Naive B cell (primary cell): ENCODE measurements around the gene MT3. TPM values are rescaled to one million over a fixed set of nuclear protein-coding genes. Genes with fewer than 3 reads are reported as not detected.
"Not testable (repeated sequence)": the region's sequence is repeated elsewhere in the genome, so short reads cannot be mapped to it uniquely, and the experiment has no call there.

Experiments
- ATAC-seq, 2 donors: fragments of 150-1000 bp; cut with Tn5 transposase; 2 replicates each; pipeline ENCODE4 v1.10.0; 2021; ENCODE audit warnings: low read depth in 2 of 2, mild to moderate bottlenecking in 2 of 2, moderate library complexity in 2 of 2
- DNase-seq: peaks from one replicate; pipeline ENCODE4 v3.0.0; 2022
- H3K27ac Mint-ChIP-seq, 6 donors: one replicate each; pipeline ENCODE4 v1.8.0; 2020 to 2022; ENCODE audit warnings: mild to moderate bottlenecking in 6 of 6, mixed read lengths in 6 of 6, moderate library complexity in 5 of 6, inconsistent platforms in 2 of 6
- H3K27me3 Mint-ChIP-seq, 3 donors: one replicate each; pipeline ENCODE4 v1.8.0; 2021 to 2022; ENCODE audit warnings: mixed read lengths in 3 of 3, mild to moderate bottlenecking in 1 of 3
- H3K36me3 Mint-ChIP-seq, 2 donors: one replicate each; pipeline ENCODE4 v1.8.0; 2020 to 2022; ENCODE audit warnings: mixed read lengths in 2 of 2, inconsistent platforms in 1 of 2, mild to moderate bottlenecking in 1 of 2
- H3K4me1 Mint-ChIP-seq, 3 donors: one replicate each; pipeline ENCODE4 v1.8.0; 2020 to 2022; ENCODE audit warnings: mixed read lengths in 3 of 3, inconsistent platforms in 1 of 3, mild to moderate bottlenecking in 1 of 3, moderate library complexity in 1 of 3
- H3K4me3 Mint-ChIP-seq, 8 donors: one replicate each; pipeline ENCODE4 v1.8.0; 2020 to 2022; ENCODE audit warnings: mild to moderate bottlenecking in 8 of 8, mixed read lengths in 8 of 8, moderate library complexity in 8 of 8, inconsistent platforms in 2 of 8
- H3K9me3 Mint-ChIP-seq, 7 donors: one replicate each; pipeline ENCODE4 v1.8.0; 2020 to 2022; ENCODE audit warnings: mixed read lengths in 7 of 7, mild to moderate bottlenecking in 5 of 7, inconsistent platforms in 2 of 7, moderate library complexity in 1 of 7
- polyA plus RNA-seq, 6 donors: library from polyadenylated mRNA; unstranded; fragments of 300-500 nt; fragmentation: Illumina TruSeq; gene quantifications; one replicate each; pipeline ENCODE4 v1.2.3, GENCODE V29; 2021; ENCODE audit warnings: low read depth in 6 of 6

MT3 gene
- polyA plus RNA-seq, 6 donors from 2014 or later, result not detected

DNA sequence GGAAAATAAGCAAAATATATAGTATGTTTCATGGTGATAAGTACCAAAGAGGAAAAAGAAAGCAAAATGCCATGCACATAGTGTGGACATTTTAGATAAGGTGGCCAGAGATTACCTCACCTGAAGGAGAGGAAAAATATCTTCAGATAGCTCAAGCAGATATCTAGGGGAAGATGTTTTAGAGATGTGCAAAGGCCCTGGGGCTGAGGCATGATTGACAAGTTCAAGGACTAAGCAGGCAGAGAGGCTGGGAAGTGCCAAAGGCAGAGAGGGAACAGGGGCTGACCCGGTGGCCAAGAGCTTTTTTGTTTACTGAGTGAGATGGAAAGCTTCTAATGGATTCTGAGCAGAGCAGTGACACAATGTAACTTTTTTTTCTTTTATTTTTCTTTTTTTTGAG is 28.9 kb upstream of the MT3 start:
- DNase-seq (no peak), ATAC-seq (no peak)
- H3K27me3 Mint-ChIP-seq, result peaks cover 29 to 45% (median 38%) of the 10 kb centered on the region in 3 donors
- H3K36me3 Mint-ChIP-seq, result no peaks in the 10 kb centered on the region
- H3K27ac Mint-ChIP-seq, result no peak overlapping the region
- H3K4me1 Mint-ChIP-seq, result no peaks in the 10 kb centered on the region
- no peak overlapping the region for H3K4me3 Mint-ChIP-seq
- H3K9me3 Mint-ChIP-seq, result no peaks in the 10 kb centered on the region

DNA sequence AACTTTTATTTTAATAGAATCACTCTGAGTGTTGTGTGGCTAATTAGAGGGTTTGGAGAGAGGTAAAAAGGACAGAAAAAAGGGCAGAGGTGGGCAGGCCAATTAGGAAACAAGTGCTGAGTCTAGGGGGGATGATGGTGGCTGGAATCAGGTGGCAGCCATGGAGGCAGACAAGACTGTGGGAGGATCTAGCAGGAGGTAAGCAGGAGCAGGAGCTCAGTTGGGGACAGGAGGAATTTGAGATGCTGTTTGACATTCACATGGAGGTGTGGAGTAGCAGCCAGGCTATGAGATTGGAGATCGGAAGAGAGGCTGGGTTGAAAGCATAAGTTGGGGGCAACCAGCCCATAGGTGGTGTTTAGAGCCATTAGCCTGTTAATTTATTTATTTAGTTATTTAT is 28.2 kb upstream of the MT3 start:
- no peak for ATAC-seq
- no peak for DNase-seq
- no peak overlapping the region for H3K4me3 Mint-ChIP-seq
- peaks cover 27 to 46% (median 44%) of the 10 kb centered on the region in 3 donors for H3K27me3 Mint-ChIP-seq
- no peaks in the 10 kb centered on the region for H3K4me1 Mint-ChIP-seq
- no peak overlapping the region for H3K27ac Mint-ChIP-seq
- no peaks in the 10 kb centered on the region for H3K9me3 Mint-ChIP-seq
- no peaks in the 10 kb centered on the region for H3K36me3 Mint-ChIP-seq

DNA sequence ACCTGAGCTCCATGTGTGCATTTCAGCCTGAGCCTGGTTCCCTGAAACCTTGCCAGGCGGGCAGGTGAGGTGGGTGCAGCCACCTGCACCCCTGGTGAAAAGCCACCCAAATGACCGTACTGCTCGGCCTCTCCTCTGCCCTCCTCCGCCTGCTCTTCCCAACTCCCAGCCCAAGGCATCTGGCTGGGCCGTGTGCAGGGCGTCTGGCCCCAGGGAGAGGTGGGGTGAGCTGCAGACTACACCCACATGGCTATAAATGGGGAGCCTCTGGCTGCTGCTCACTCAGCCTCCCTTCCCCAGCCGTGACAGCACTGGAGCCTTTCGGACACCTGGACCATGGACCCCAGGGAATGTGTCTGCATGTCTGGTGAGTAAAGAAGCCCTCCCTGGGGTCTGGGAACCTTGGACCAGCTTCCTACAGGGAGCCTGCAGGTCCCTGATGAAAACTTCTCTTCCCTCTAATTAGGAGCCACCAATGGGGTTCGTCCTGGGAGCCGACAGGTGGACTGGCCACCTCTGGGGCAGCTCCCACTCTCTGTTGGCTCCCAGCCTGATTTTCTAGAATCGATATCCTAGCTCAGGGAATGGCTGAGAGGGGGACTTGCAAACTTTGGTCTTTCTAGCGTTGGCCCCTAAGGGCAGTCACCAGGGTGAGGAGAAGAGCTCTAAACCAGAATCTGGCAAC is 24.4 kb upstream of the MT3 start, which contains the start of gene MT4:
Gene MT4 (plus strand): TSS at position 281 of the 685 bp plus-strand sequence. CDS start 56 bp downstream, at position 337.
- H3K36me3 Mint-ChIP-seq, result no peaks in the 10 kb centered on the region
- DNase-seq (no peak), ATAC-seq (no peak)
- H3K27me3 Mint-ChIP-seq, result peaks cover 24 to 53% (median 47%) of the 10 kb centered on the region in 3 donors
- peak within 1 kb of the TSS in 1 of 8 donors; percentile 0 for H3K4me3 Mint-ChIP-seq
- peak within 1 kb of the TSS in 1 of 6 donors; percentile 29 for H3K27ac Mint-ChIP-seq
- H3K4me1 Mint-ChIP-seq, result peaks cover 0 to 5% (median 0%) of the 10 kb centered on the region in 3 donors
- H3K9me3 Mint-ChIP-seq, result no peaks in the 10 kb centered on the region

DNA sequence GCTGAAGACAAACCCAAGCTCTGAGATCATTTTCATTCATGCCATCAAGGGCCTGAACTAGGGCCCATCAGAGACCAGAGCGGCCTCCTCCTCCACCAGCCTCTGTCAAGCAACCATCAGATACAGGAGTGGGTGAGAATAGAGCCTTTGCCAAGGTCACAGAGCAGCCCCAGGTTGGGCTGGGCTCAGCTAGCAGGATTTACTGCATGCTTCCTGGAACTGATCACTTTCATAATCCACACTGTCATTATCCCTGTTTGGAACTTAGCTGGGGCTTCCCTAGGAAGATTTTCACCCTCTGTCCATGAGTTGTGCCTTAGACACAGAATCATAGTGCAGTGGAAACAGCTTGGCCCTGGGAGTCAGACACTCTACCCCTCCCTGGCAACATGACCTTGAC is 19.4 kb upstream of the MT3 start:
- peaks cover 0 to 5% (median 0%) of the 10 kb centered on the region in 3 donors for H3K4me1 Mint-ChIP-seq
- no peak overlapping the region for H3K27ac Mint-ChIP-seq
- H3K4me3 Mint-ChIP-seq, result no peak overlapping the region
- DNase-seq (no peak), ATAC-seq (no peak)
- H3K27me3 Mint-ChIP-seq, result peaks cover 7 to 29% (median 23%) of the 10 kb centered on the region in 3 donors
- H3K9me3 Mint-ChIP-seq, result peaks cover 0 to 8% (median 4%) of the 10 kb centered on the region in 7 donors
- no peaks in the 10 kb centered on the region for H3K36me3 Mint-ChIP-seq

DNA sequence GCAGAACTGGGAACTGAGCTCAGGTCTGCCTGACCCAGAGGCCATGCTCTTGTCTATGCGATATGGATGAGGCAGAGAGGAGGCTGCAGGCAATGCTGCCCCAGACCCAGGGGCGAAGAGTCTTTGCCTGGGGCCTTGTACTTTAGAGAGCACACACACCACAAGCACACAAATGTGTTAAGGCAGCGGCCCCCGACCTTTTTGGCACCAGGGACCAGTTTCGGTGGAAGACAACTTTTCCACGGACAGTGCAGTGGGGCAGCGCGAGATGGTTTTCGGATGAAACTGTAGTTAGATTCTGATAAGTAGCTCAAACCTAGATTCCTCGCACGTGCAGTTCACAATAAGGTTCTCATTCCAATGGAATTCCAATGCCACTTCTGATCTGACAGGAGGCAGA is 17.8 kb upstream of the MT3 start:
- no peak for DNase-seq
- Mint-ChIP-seq H3K27ac (no peak overlapping the region), H3K4me1 (peaks cover 0 to 6% (median under 1%) of the 10 kb centered on the region in 3 donors), H3K4me3 (no peak overlapping the region), H3K36me3 (no peaks in the 10 kb centered on the region), H3K9me3 (peaks cover 0 to 13% (median 6%) of the 10 kb centered on the region in 7 donors), H3K27me3 (peaks cover 10 to 27% (median 12%) of the 10 kb centered on the region in 3 donors)
- ATAC-seq, result no peak

DNA sequence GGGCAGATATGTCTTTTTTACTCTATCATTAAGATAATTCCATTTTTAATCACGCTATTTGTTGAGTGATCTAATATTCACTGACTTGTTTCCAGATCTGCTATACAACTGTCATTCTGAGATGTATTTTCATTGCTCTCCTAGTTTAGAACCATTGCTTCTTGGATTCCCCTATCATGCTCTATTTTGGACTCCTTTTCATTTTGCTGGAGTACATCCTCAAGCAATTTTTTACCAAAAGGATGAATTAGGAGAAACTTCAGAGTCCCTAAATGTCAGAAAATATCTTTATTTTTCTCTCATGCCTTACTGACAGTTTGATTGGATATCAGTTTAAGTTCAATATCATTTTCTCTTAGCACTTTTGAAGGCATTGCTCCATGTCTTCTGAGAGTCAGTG is 14.7 kb upstream of the MT3 start:
- Mint-ChIP-seq H3K36me3 (no peaks in the 10 kb centered on the region), H3K4me1 (peaks cover 0 to 8% (median 6%) of the 10 kb centered on the region in 3 donors), H3K4me3 (no peak overlapping the region), H3K9me3 (peaks cover 0 to 13% (median 6%) of the 10 kb centered on the region in 7 donors), H3K27ac (no peak overlapping the region), H3K27me3 (peaks cover 0 to 19% (median 11%) of the 10 kb centered on the region in 3 donors)
- DNase-seq (no peak), ATAC-seq (no peak)

DNA sequence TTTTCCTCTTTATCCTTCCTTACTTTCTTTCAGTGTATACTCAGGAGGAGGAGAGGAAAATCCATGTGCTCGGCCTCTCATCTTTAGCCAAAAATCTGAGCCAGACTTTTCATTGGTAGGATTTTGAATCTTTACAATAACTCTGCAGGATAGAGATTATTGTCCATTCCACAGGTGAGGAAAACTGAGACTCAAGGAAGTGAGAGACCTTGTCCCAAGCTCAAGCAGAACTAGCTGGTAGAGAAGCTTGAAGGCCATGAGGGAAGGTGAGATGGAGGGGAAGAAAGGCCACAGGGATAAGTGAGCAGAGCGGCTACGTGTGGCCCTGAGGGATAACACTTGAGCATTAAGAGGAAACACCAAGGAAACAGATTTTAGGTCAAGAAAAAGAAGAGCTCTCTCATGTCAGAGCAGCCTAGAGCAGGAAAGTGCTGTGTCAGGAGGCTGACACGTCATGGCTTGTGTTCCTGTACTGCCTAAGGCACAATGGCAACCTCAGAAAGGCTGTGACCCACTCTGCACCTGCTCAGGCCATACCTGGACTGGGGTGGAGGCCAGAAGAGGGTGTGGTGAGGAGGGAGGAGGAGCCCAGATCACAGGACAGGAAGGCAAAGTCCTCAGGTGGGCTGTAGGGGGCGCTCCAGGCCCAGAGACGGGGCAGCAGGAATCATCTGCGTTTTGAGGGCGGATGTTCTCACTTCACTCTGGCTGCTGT is 12.6 kb upstream of the MT3 start:
- ATAC-seq (peak; percentile 98 to 99), DNase-seq (peak; percentile 68)
- Mint-ChIP-seq H3K4me3 (peak overlapping the region in 1 of 8 donors; percentile 49), H3K27ac (peak overlapping the region in 1 of 6 donors; percentile 61), H3K4me1 (peaks cover 0 to 8% (median 6%) of the 10 kb centered on the region in 3 donors), H3K36me3 (no peaks in the 10 kb centered on the region), H3K27me3 (peaks cover 10 to 33% (median 11%) of the 10 kb centered on the region in 3 donors), H3K9me3 (peaks cover 0 to 13% (median 6%) of the 10 kb centered on the region in 7 donors)

GRCh38 chr16:56577300-56577625 is 12.1 kb upstream of the MT3 start:
- ATAC-seq (no peak), DNase-seq (no peak)
- Mint-ChIP-seq H3K27ac (no peak overlapping the region), H3K4me3 (no peak overlapping the region), H3K9me3 (peaks cover 0 to 13% (median 6%) of the 10 kb centered on the region in 7 donors), H3K27me3 (peaks cover 10 to 39% (median 11%) of the 10 kb centered on the region in 3 donors), H3K4me1 (peaks cover 0 to 8% (median 6%) of the 10 kb centered on the region in 3 donors), H3K36me3 (no peaks in the 10 kb centered on the region)

GRCh38 chr16:56580391-56581048 is 8.8 kb upstream of the MT3 start:
- Mint-ChIP-seq H3K27ac (peak overlapping the region in 1 of 6 donors; percentile 90), H3K4me3 (no peak overlapping the region), H3K9me3 (no peaks in the 10 kb centered on the region), H3K4me1 (peaks cover 0 to 8% (median 6%) of the 10 kb centered on the region in 3 donors), H3K27me3 (peaks cover 15 to 53% (median 30%) of the 10 kb centered on the region in 3 donors), H3K36me3 (no peaks in the 10 kb centered on the region)
- ATAC-seq (no peak), DNase-seq (no peak)

- H3K4me3 Mint-ChIP-seq, ATAC-seq, DNase-seq, H3K9me3 Mint-ChIP-seq, H3K27ac Mint-ChIP-seq, H3K4me1 Mint-ChIP-seq, H3K36me3 Mint-ChIP-seq: not testable (repeated sequence)
- H3K27me3 Mint-ChIP-seq, result peaks cover 18 to 67% (median 49%) of the 10 kb centered on the region in 3 donors
Observed at GRCh38 chr16:56582911-56583310, 6.4 kb upstream of the MT3 start.

DNA sequence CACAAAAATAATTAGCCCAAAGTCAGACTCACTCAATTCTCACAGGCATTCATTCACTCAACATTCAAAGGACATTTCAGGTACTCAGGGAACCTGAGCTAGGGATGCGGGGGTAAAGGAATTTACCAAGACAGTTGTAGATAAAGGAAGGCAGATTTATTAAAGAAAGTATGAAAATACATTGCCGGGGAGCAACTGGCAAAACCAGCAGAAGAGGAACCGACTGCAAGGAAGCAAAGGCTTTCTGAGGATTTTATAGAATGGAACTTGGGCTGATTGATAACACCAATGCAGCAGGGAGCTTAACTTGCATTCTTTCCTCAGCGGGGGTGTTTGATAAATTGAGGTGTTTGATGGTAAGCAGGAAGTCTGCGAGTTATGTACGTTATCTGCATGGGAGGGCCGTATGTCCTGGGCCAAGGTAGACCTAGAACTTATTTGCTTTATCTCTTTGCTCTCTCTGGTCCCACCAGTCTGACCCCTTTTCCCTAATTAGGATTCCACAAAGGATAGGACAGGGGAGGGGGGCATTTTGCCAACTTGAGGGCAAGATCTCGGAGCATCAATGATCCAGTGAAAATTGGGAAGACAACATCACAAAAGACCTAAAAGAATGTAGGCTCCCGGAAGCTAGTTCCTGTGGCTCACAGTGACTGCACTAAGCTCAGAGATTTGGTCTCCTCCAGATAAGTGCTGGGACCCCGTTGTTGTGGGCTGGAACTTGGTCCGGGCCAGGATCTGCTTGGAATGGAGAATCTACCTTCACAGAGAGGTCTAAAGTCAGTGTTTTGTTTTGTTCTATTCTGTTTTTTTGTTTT is 5.8 kb upstream of the MT3 start:
- H3K27ac Mint-ChIP-seq, result no peak overlapping the region
- H3K9me3 Mint-ChIP-seq, result peaks cover 0 to 2% (median 0%) of the 10 kb centered on the region in 7 donors
- H3K36me3 Mint-ChIP-seq, result no peaks in the 10 kb centered on the region
- ATAC-seq, result no peak
- no peak for DNase-seq
- H3K4me3 Mint-ChIP-seq, result no peak overlapping the region
- H3K4me1 Mint-ChIP-seq, result peaks cover 0 to 3% (median under 1%) of the 10 kb centered on the region in 3 donors
- peaks cover 22 to 71% (median 55%) of the 10 kb centered on the region in 3 donors for H3K27me3 Mint-ChIP-seq

DNA sequence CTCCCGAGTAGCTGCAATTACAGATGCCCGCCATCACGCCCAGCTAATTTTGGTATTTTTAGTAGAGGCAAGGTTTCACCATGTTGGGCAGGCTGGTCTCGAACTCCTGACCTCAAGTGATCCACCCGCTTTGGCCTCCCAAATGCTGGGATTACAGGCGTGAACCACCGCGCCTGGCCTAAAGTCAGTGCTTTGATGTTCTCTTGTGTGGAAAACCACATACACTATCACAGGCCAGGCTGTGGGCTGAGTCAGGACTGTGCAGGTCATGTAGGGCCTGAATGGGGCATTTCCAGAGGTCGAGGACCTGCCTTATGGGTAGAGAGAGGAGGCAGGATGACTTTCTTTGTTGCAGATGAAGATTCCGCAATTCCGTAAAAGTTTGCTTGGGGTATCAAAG is 5.1 kb upstream of the MT3 start:
- ATAC-seq, result no peak
- peaks cover 27 to 74% (median 62%) of the 10 kb centered on the region in 3 donors for H3K27me3 Mint-ChIP-seq

DNA sequence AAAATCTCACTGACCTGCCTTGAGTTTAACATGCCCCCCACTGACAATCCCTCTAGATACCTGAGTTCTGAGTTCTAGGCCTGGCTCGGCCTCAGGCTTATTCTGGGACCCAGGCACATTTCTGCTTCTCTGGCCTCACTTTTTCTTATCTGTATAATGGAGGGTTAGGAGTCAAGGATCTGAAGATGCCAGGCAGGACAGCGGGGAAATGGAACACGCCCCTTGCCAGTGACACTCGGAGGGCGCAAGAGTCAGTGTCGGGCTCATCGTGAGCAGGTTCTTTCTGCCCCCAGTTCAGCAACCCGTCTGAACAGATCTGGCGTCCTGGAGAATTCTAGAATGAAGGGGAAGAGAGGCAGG is 567 bp upstream of the MT3 start:
- peaks cover 12 to 16% (median 16%) of the 10 kb centered on the region in 3 donors for H3K4me1 Mint-ChIP-seq
- peak overlapping the region in 5 of 8 donors; percentile 32 to 74 (median 60) for H3K4me3 Mint-ChIP-seq
- H3K27me3 Mint-ChIP-seq, result peaks cover 51 to 86% (median 73%) of the 10 kb centered on the region in 3 donors
- DNase-seq (no peak), ATAC-seq (no peak)
- H3K27ac Mint-ChIP-seq, result no peak overlapping the region
- H3K9me3 Mint-ChIP-seq, result peaks cover 0 to 9% (median 4%) of the 10 kb centered on the region in 7 donors
- H3K36me3 Mint-ChIP-seq, result no peaks in the 10 kb centered on the region

More for the DNA sequence above, 5.1 kb upstream of the MT3 start:
- Mint-ChIP-seq H3K27ac (no peak overlapping the region), H3K36me3 (no peaks in the 10 kb centered on the region), H3K4me1 (peaks cover 4 to 8% (median 5%) of the 10 kb centered on the region in 3 donors), H3K4me3 (no peak overlapping the region), H3K9me3 (peaks cover 0 to 4% (median 0%) of the 10 kb centered on the region in 7 donors)
- no peak for DNase-seq
